ENCODE data around the gene KLHL22. TPM values are rescaled to one million over a fixed set of nuclear protein-coding genes. Genes with fewer than 3 reads are reported as not detected.
"Not testable (repeated sequence)": the region's sequence is repeated elsewhere in the genome, so short reads cannot be mapped to it uniquely, and the experiment has no call there.

The KLHL22 gene
- total RNA-seq, 1 experiment from 2014 or later = 7.4 TPM

DNA sequence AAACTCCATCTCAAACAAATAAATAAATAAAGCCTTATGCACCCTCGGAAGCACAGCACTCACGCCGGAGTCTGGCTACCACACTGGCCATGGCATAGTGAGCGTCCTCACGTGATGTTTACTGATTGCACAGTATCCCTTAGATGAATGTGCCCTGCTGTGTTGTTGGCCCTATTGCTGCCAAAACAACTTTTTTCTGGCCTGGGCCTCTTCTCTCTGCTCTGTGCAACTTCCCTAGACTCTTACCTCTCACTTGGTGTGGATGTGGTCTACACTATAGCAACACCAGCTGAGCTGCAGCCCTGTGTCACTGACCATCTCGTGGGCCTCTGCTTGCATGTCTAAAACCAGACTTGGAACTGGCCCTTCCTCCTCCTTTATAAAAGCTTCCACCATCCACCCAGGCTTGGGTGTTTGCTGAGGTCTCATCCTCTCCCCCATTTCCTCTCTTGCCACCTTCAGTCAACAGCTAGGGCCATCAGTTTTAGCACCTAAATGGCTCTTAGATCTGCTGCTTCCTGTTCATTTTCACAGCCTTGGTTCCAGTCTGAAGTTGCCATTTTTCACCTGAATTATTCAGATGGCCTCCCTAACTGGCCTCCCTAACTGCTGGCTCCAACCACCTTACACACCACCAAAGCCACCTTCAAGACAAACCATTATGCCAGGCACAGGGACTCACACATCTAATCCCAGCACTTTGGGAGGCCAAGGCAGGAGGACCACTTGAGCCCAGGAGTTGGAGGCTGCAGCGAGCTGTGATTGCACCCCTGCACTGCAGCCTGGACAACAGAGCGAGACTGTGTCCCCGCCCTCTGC lies 92.4 kb downstream of the KLHL22 start:
- no peak for DNase-seq (ENCODE audit: low read depth)

DNA sequence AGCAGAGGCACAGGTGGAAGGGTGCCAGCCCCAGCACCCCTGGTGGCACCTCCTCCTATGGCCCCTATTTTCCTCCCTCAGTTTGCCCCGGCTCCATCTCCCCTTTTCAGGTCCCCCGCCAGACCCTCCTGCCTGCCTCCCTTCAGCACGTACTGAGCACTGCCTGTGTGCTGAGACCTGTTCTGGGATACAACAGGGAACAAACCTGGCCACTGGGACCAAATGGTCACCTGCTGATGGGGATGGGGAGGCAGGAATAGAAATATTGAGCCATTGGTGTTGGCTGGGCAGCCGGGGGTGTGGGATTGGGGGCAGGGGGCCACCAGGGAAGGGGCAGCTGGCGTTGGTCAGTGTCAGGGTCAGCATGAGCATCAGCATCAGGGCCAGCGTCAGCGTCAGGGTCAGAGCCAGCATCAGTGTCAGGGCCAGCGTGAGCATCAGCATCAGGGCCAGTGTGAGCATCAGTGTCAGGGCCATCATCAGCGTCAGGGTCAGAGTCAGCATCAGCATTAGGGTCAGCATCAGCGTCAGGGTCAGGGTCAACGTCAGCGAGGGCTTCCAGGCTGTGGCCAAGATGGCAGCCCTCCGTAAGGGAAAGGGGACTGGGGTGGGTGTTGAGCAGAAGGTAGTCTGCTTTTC lies 94.1 kb downstream of the KLHL22 start:
- DNase-seq (ENCODE audit: low read depth) = no peak

DNA sequence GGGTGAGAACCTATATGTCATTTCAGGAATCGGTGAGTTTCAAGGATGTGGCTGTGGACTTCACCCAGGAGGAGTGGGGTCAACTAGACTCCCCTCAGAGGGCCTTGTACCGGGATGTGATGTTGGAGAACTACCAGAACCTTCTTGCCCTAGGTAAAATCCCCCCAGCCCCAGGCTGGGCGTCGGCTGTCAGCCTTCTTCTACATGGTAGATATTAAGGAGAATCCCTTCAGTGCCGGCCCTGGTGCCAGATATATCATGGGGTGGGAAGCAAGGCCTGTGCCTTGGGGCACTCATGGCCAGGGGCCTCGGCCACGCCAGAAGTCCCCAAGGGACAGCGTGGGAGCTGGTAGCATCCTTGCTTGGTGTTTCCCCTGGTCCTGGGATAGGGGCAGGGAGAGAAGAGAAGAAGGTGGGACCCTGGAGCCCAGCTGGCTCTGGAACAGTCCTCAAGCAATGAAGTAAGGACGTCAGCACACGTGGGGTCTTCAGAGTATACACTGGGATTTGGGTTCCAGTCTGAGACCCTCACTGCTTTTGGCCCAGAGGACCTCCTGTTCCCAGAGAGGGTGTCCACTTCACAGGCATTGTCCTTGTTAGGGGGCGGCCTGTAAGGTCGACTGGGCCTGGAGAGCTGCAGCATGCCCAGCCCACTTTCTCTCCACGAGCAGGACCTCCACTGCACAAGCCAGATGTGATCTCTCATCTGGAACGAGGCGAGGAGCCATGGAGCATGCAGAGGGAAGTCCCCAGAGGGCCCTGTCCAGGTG lies 94.8 kb downstream of the KLHL22 start:
- no peak for DNase-seq (ENCODE audit: low read depth)

DNA sequence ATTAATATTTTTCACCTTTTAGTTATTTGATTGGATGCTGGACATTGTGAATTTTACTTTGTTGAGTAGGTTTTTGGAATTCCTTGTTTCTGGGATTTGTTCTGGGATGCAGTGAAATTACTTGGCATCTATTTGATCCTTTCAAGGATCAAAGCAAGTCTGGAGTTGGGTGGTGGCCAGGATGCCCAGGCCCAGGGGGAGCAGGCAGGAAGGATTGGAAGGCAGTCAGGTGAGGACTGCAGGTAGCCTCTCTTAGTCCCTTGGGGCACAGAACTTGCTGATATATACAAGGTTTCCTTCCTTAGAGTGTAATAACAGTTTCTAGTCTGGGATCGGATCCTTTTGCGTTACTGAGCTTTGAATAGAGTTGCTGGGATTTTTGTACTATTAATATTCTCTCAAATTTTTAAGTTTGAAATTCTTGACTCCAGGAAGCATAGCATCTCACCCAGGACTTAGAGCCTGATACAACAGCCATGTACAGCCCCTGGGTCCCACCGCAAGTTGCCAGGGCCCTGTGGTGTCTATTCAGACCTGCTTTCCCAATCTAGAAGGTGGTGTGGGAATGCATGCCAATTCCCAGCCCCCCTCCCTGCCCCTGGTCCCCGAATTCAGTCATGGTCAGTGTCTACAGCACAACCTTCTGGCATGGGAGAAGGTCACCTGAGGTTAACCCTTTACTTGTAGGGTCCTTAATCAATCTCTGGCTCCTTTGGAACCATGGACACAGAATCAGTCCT lies 95.6 kb downstream of the KLHL22 start:
- DNase-seq (ENCODE audit: low read depth) = no peak

DNA sequence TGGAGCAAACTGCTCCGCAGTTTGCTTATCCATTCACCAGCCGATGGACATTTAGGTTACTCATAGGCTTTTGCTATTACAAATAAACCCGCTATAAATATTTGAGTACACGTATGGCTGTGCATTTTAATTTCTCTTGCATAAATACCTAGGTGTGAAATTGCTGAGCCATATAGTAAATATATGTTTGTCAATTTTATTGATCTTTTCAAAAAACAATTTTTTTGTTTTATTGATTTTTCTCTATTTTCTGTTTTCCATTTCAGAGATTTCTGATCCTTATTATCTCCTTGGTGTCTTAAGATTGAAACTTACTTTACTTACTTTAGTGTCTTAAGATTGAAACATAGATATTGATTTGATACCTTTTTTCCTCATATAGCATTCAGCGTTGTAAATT lies 97.2 kb downstream of the KLHL22 start:
- DNase-seq (ENCODE audit: low read depth) = no peak

DNA sequence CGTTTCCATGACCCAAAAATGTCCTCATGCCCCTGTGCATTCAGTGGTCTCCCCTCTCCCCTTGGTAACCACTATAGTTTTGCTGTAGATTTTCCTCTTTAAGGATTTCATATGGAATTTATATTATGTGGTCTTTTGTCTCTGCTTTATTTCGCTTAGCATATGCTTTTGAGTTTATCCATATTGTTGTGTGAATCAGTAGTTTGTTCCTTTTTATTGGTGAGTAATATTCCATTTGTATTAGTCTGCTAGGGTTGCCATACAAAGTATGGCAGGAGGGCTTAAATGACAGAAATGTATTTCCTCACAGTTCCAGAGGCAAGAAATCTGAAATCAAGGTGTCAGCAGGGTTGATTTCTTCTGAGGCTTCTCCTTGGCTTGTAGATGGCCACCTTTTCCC lies 98.1 kb downstream of the KLHL22 start:
- no peak for DNase-seq (ENCODE audit: low read depth)

DNA sequence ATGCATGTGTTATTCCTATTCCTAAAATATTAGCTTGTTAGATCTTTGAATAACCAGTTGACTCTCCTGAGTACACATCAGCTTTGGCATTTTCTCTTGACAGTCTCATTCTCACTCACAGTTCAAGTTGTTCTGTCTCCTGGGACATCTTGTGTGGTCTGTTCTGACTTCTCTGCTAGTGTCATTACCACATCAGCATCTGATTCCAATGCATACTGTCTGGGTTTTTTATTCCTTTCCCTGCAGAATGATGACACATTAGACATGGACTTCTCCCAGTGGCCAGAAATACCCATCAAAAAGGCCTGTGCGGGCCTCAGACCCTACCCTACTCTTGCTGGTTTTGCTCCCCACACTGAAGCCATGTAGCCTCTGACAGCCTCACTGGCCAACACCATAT lies 99.0 kb downstream of the KLHL22 start:
- no peak for DNase-seq (ENCODE audit: low read depth)

DNA sequence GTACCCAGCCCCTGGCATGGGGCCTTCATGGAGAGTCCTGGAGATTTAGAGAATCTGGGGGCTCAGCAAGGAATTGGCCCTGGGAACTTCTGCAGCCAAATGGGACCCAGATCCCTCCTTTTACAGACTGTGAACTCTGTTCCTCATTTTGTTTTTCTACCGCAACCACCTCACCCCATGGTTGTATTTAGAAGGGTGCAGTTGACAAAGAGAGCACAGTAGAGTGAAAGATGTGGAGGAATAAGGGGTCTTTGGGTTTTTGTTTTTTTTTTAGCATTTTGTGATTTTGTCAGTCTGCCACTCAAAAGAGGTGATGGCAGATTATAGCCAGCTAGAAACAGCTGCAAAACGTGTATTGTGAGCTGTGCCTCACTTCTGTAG lies 99.7 kb downstream of the KLHL22 start:
- DNase-seq (ENCODE audit: low read depth) = no peak

DNA sequence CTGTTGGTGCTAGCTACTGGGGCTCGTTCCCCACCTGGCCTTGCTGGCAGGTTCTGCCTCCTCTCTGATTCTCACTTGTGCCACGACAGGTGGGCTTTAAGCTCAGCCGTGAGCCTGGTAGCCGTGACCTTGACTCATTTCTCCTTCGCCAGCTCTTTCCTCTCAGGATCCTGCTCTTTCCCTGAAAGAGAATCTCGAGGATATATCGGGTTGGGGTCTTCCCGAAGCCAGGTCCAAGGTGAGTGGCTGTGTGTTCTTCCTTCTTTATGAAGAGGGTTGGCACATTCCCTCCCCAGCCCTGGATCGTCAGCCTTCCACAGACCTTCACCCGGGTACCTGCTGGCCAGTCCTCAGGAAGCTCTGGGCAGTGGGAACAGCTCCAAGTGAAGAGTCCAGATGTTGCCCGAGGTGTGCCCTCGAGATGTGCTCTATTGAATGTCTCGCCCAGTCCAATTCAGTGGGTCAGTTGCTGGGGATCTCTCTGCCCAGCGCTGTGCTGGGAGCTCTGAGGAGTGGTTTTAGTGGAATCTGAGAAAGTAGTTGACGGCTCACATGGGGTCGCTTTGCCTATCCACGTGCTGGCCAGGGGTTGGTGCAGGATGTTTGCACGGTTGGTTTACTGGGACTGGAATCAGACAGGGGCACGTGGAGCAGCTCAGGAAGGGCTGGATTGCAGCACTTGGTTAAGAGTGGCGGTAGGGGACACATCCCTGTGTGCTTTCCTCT lies 100.3 kb downstream of the KLHL22 start:
- no peak for DNase-seq (ENCODE audit: low read depth)

DNA sequence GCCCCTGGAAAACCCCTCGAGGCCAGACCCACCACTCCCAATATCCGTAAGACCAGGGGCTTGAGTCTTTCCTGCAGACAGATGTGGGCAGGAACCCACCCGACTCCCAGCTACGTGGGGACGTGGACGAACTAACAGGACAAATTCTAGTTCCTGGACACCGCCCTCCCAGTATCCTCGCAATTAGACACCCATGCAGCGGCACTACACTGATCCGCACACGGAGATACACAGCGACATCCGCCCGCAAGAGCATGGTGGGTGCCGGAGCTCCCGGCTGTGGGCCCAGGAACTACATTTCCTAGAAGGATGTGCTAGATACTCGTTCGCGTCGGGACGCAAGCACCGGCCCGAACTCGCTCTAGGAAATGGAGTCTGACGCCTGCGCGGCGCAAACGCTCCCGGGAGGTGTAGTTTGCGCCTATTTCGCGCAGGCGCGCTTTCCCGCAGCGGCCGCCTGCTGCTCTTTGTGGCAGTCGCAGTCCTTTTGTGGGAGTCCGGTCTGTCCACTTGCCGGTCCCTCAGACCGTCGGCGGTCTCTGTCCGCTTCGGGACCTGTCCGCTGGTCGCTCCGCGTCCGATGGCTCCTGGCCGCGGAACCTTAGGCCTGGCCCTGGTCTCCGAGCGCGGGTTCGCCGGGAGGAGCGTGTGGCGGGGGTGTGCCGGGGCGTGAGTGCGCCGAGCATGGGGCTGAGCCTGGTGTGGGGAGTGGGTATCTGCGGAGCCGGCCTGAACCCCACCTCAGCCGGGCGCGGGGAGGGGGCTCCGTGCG lies 101.7 kb downstream of the KLHL22 start, which contains the start of gene ZNF74:
Gene ZNF74, plus strand, starts transcription at position 447 of the 772 bp plus-strand sequence. CDS start 478 bp downstream, outside the sequence.
- peak; percentile 87 for DNase-seq (ENCODE audit: low read depth)

DNA sequence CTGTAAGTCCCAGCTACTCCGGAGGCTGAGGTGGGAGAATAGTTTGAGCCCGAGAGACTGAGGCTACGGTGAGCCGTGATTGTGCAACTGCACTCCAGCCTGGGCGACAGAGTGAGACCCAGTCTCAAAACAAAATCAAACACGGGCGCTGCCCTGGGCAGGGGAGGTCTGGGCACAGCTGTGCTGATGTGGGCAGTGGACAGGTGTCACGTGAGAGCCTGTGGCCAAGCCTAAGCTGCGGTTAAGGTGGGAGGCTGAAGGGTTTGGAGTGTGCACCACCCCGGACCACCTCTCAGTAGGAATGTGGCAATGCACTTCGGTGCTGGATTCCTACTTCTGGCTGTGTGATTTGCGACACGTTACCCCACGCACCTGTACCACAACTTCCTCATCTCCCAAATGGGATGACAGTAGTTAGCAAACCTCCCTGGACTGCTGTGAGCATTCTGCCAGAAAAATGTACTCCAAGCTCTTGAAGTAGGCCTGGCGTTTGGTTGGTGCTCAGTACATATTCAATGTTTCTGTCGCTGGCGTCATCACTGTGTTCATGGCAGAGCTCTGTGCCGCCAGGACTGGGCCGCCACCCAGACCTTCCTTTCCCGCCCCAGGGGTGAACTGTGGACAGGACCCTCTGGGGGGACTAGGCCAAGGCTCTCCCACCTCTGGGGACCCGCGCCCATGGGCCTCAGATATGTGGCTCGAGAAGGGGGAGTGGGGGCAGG lies 102.5 kb downstream of the KLHL22 start:
- DNase-seq (ENCODE audit: low read depth) = no peak

DNA sequence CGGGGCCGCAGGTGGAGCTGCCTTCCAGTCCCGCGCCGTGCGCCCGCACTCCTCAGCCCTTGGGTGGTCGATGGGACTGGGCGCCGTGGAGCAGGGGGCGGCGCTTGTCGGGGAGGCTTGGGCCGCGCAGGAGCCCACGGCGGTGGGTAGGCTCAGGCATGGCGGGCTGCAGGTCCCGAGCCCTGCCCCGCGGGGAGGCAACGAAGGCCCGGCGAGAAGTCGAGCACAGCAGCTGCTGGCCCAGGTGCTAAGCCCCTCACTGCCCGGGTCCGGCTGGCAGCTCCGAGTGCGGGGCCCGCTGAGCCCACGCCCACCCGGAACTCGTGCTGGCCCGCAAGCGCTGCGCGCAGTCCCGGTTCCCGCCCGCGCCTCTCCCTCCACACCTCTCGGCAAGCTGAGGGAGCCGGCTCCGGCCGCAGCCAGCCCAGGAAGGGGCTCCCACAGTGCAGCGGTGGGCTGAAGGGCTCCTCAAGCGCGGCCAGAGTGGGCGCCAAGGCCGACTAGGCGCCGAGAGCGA lies 103.2 kb downstream of the KLHL22 start:
- DNase-seq (ENCODE audit: low read depth) = not testable (repeated sequence)

Other genes with a start within 250 kb of the KLHL22 start
- gene RTN4R, start 227.5 kb downstream of the KLHL22 start, total RNA-seq (2014; rRNA removed; shearing (Covaris generic)) = 0.12 and 0.39 TPM in 2 replicates
- gene DGCR6L, start 175.7 kb downstream of the KLHL22 start, total RNA-seq (2014; rRNA removed; shearing (Covaris generic)) = 39.7 and 41.8 TPM in 2 replicates
- gene ZNF74, start 101.6 kb downstream of the KLHL22 start, total RNA-seq (2014; rRNA removed; shearing (Covaris generic)) = 3.2 and 6.5 TPM in 2 replicates
- gene SCARF2, start 58.0 kb downstream of the KLHL22 start, total RNA-seq (2014; rRNA removed; shearing (Covaris generic)) = 6.0 and 6.1 TPM in 2 replicates
- gene MED15, start 11.8 kb upstream of the KLHL22 start, total RNA-seq (2014; rRNA removed; shearing (Covaris generic)) = 19.5 and 26.9 TPM in 2 replicates